ENCODE results near the gene LRP1B. TPM values are rescaled to one million over a fixed set of nuclear protein-coding genes. Genes with fewer than 3 reads are reported as not detected.

Gene LRP1B
- total RNA-seq, 1 donor from 2014 or later, result 0.08 TPM

GRCh38 chr2:142008135-142008744 is 122.6 kb downstream of the LRP1B start:
- intact Hi-C loops (cut with DNase I), result no loop called here
- no peak for DNase-seq
- no peak for ATAC-seq (ENCODE audit: poor library complexity)

DNA sequence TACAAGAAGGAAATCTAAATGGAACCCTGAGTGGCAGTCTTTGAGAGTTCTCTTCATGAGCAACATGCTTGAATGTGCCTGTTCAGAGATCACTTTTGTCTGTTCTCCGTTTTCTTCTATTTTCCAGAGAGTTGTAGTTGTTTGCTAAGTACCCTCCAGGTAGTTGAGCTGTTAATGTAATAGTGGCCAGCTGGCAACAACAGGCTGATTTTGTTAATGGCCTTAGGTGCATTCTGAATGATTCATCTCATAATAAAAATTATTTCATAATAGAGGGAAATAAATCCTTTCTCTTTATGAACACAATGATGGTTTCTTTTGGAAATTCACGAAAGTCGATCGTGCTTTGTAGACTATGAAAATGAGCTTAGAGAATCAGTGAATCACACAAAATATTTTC is 136.8 kb downstream of the LRP1B start:
- no peak for ATAC-seq (ENCODE audit: poor library complexity)

GRCh38 chr2:141992695-141993094 is 138.1 kb downstream of the LRP1B start:
- no peak for DNase-seq
- intact Hi-C loops (cut with DNase I), result no loop called here
- no peak for ATAC-seq (ENCODE audit: poor library complexity)

More for the DNA sequence above, 136.8 kb downstream of the LRP1B start:
- intact Hi-C loops (cut with DNase I), result no loop called here
- no peak for DNase-seq

- no peak for DNase-seq
- intact Hi-C loops (cut with DNase I), result no loop called here
- ATAC-seq (ENCODE audit: poor library complexity), result no peak
These were observed 162.4 kb downstream of the LRP1B start for GRCh38 chr2:141968433-141968832.

- intact Hi-C loops (cut with DNase I), result no loop called here
- ATAC-seq (ENCODE audit: poor library complexity), result no peak
- DNase-seq, result no peak
These were observed 162.8 kb downstream of the LRP1B start for GRCh38 chr2:141967980-141968379.

- intact Hi-C loops (cut with DNase I), result no loop called here
- no peak for ATAC-seq (ENCODE audit: poor library complexity)
- no peak for DNase-seq
These were observed 163.3 kb downstream of the LRP1B start for GRCh38 chr2:141967503-141967902.

GRCh38 chr2:141959941-141960340 is 170.9 kb downstream of the LRP1B start:
- ATAC-seq (ENCODE audit: poor library complexity) (no peak), DNase-seq (no peak)
- intact Hi-C loops (cut with DNase I), result no loop called here

DNA sequence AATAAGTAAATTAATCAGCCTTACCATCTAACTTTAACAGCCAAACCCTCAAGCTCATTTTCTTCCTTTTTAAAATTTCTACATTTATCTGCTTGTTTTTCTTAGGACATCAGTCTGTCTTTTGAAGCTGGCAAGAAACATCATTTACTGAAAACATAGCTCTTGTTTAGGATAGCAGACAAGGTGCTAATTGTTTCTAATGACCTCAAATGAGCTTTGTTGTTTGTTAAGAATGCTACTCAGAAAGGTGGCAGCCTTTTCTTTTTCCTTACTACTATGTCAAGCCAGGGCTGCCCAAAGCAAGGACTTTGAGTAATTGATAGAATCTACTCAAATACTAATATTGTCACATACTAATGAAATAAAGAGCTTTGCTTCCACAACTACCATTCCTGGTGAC is 171.8 kb downstream of the LRP1B start:
- intact Hi-C loops (cut with DNase I), result no loop called here
- no peak for DNase-seq
- ATAC-seq (ENCODE audit: poor library complexity), result no peak

DNA sequence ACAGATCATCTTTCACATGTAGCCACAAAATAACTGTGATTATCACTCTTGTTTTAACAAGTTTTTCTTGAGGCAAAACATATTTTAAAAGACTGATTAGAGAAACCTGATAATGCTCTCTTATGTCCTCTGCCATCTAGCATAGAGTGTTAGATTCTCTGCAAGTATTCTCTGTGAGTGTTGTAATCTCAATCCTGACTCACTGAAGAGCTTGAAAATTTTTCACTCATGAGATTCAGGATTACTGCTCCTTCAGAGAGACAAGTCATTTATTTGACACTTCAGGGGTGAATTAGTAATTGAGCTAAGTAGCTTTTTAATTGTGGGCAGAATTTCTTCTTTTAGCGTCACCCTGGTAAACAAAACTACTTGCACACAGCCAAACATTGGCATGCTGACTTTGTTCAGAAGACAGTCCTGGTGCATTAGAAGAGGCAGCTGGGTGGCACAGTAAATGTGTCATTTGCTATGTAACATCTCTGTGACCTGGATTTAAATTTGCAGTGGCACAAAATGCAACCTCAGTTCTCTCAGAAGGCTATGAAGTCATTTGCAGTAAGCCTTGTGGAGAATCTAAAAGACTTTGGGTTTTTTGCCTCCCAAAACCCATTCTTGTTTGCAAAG is 172.9 kb downstream of the LRP1B start:
- DNase-seq, result no peak
- no peak for ATAC-seq (ENCODE audit: poor library complexity)
- intact Hi-C loops (cut with DNase I), result no loop called here

GRCh38 chr2:141957321-141957720 is 173.5 kb downstream of the LRP1B start:
- ATAC-seq (ENCODE audit: poor library complexity), result no peak
- no peak for DNase-seq
- intact Hi-C loops (cut with DNase I), result no loop called here

DNA sequence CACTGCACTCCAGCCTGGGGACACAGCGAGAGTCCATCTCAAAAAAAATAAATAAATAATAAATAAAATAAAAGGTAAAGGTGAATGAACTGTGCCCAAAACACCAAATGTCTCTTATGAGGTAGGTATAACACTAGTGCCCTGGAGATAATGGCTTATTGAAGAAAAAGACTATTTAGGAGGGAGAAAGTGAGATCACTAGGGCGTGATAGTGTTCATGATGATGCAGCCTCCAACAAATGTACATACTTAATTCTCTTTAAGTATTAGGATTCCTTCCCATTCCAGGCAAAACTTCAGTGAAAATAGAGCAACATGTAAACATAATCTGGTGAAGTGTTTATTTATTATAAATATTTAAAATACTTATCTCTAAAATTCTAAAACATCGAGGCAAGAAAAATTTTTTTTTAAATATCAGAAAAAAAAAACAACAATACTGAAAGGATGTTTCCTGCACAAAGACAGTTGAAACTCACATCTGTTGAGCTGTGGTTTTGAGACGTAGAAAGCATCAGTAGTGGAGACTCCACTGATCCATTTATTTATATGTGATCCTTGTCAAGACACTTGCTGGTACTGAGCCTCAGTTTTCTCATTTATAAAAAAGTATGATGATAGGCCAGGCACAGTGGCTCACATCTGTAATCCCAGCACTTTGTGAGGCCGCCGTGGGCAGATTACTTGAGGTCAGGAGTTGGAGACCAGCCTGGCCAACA is 183.3 kb downstream of the LRP1B start:
- ATAC-seq (ENCODE audit: poor library complexity), result no peak
- DNase-seq, result no peak

GRCh38 chr2:141946016-141946415 is 184.8 kb downstream of the LRP1B start:
- intact Hi-C loops (cut with DNase I), result no loop called here
- ATAC-seq (ENCODE audit: poor library complexity) (no peak), DNase-seq (no peak)

More for the DNA sequence above, 183.3 kb downstream of the LRP1B start:
- intact Hi-C loops (cut with DNase I), result no loop called here

DNA sequence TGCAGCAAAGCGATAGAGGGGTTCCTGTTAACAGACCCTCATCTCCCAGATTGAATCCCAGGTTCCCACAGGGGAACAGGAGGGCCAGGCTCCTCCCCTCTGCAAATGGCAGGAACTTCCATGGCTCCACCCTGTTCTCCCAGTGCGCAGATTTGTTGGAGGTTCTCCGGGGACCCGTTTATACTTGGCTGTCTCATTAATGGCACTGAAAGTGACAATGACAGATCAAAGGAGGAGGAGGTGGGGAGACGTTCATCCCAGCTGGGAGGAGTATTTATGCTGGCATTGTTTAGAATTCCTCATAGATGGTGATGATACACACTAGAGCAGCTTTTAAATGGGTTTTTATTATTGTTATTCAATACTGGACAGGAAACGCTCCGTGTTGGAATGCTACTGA is 186.9 kb downstream of the LRP1B start:
- intact Hi-C loops (cut with DNase I), result no loop called here
- DNase-seq (no peak), ATAC-seq (ENCODE audit: poor library complexity) (no peak)

DNA sequence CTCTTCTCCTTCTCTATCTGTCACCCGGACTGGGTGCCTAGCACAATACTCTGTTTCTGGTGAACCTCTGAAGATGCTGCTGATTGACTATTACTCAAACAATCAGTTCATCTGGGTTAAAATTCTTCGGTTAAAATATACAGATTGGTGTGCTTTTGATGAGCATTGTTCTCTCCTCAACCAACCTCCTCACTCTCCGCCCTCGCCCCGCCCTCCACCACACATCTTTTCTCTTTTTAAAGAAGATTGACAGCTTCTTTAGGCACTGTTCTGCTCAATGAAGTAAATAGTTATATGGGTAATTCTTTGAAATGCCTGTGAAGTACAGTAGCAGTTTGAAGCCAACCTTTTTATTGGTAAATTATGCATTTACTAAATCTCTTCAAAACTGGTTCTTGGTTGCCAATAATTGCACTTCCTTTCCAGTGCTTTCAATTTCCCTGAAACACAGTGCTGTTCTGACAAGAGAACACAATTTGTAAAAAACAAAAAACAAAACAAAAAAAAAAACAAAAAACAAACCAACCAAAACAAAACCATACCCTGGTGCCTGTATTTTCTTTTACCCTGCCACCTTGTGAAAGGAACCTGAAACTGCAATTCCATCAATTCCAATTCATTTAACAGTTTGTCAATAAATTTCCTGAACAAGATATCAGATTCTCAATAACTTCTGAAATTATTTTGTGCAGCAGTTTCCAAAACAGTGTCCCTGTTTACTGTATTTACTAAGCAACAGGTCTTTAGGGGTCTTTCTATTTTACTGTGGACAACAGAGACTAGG is 188.6 kb downstream of the LRP1B start:
- ATAC-seq (ENCODE audit: poor library complexity) (no peak), DNase-seq (no peak)
- intact Hi-C loops (cut with DNase I), result no loop called here

GRCh38 chr2:141941210-141941714 is 189.6 kb downstream of the LRP1B start:
- intact Hi-C loops (cut with DNase I), result no loop called here
- DNase-seq (no peak), ATAC-seq (ENCODE audit: poor library complexity) (no peak)

GRCh38 chr2:141940709-141941108 is 190.1 kb downstream of the LRP1B start:
- no peak for DNase-seq
- intact Hi-C loops (cut with DNase I), result no loop called here
- no peak for ATAC-seq (ENCODE audit: poor library complexity)

DNA sequence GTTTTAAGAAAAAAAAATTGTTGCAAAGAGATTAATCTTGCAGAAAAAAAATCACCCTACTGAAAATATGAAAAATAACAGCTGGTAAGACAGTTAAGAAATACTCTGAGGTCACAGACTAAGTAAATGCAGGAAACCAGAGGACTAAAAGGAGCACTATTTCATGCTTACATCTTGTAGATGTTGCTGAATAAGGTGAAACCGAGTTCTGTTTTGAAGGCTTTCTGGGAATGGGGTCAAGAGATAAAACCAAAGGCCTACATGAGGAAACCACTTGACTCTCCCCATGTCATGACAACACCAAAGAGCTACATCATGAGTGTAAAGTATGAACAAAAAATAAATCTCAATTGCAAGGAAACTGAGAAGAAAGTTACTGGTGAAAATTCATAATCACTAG is 197.6 kb downstream of the LRP1B start:
- intact Hi-C loops (cut with DNase I), result no loop called here
- ATAC-seq (ENCODE audit: poor library complexity) (no peak), DNase-seq (no peak)

- intact Hi-C loops (cut with DNase I), result no loop called here
- ATAC-seq (ENCODE audit: poor library complexity), result no peak
- DNase-seq, result no peak
These were observed 198.6 kb downstream of the LRP1B start for GRCh38 chr2:141932261-141932660.

GRCh38 chr2:141931797-141932196 is 199.0 kb downstream of the LRP1B start:
- intact Hi-C loops (cut with DNase I), result no loop called here
- DNase-seq (no peak), ATAC-seq (ENCODE audit: poor library complexity) (no peak)
